ENCODE measurements around the gene ACBD4.

GRCh38 chr17:45115871-45116270 is 19.6 kb upstream of the ACBD4 start:
- no peak for TF ChIP-seq CTCF (IDR thresholded peaks at IDR 0.05 in 8 of 11, conservative IDR thresholded peaks at IDR 0.05 in 3 of 11)
- no peak for TF ChIP-seq POLR2AphosphoS5 (IDR thresholded peaks at IDR 0.05)

Measured in spleen (tissue), 7 donors.